Right ventricle myocardium inferior (tissue), 1 donor: Measurements from ENCODE around the gene WDR54. TPM values are rescaled to one million over a fixed set of nuclear protein-coding genes. Genes with fewer than 3 reads are reported as not detected.
"Not testable (repeated sequence)": the region's sequence is repeated elsewhere in the genome, so short reads cannot be mapped to it uniquely, and the experiment has no call there.

Experiments used
- ATAC-seq: fragments of 200-7000 bp; cut with Tn5 transposase; one replicate; pipeline ENCODE4 v1.9.1; 2020; ENCODE audit warnings: mild to moderate bottlenecking, moderate library complexity
- DNase-seq: peaks from one replicate; pipeline ENCODE4 v3.0.0; 2021; ENCODE audit errors: missing footprints
- intact Hi-C: fragments of 100-400 bp; cut with DNase I; formaldehyde crosslinking; loops from one replicate; pipeline ENCODE4 v1.11.0; 2022
- total RNA-seq: library from RNA; stranded (reverse); fragmentation: NEBNext Ultra II Directional; extraction: Animal tissue kit (Norgen Biotek cat#: 25700); gene quantifications from one replicate; pipeline ENCODE4 v1.2.1, GENCODE V29; 2021
- donor health status: DM: no; HTN: yes; CAD: no; lungs with severe emphysema.

Gene WDR54
- total RNA-seq, 1 donor from 2014 or later = 3.0 TPM

DNA sequence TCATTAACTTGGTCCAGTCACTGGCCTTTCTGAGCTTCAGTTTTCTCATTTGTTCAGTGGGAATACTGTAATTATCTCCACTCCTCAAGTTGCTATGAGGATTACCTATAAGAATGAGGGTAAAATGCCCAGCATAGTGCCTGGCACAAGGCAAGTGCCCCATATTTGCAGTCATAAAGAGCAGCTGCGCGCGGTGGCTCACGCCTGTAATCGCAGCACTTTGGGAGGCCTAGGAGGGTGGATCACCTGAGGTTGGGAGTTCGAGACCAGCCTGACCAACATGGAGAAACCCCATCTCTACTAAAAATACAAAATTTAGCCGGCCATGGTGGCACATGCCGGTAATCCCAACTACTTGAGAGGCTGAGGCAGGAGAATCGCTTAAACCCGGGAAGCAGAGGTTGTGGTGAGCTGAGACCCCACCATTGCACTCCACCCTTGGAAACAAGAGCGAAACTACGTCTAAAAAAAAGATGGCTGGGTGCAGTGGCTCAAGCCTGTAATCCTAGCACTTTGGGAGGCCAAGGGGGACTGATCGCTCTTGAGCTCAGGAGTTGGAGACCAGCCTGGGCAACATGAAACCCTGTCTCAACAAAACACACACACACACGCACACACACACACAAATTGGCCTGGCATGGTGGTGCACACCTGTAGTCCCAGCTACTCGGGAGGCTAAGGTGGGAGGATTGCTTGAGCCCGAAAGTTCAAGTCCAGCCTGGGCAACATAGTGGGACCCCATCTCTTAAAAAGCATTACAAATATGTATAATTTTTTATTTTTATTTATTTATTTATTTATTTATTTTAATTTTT, 21.2 kb downstream of the WDR54 start:
- intact Hi-C loops, DNase-seq, ATAC-seq: not testable (repeated sequence)

DNA sequence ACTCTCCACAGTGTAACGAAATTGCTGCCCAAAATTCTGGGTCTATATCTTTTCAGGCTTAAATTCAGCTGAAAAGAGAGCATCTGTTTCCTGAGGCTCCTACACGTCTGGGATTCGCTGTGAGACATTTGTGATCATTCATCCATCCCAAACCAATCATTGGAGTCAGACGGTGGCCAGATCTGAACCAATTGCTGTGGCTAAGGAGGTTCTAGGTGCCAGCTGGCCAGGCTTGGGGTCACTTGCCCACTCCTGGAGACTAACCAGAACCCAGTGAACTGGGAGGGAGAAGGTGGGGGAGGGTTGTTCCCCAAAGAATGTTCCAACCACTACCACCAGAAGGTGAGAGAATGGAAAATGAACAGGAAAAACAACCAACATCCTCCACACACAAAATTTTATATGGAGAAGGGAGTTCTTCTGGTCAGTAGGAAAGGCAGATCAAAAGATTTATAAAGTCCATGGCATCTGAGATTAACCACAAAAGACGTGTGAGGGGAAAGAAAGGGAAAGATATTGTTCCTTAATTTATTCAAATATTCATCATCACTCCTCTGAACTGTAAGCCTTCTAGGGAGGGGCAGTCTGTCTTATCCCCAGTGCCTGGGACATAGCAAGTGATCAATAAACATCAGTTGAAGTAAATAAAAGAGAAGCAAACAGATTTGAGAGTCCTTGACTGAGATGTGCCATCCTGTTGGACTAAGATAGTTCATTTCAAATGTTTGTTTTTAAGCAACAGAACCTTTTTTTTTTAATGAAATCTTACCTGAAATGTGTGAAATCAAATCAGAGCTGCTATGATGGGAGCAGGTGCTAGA, 23.2 kb downstream of the WDR54 start:
- no peak for DNase-seq
- intact Hi-C loops = no loop called here
- ATAC-seq = no peak

- intact Hi-C loops = no loop called here
- DNase-seq (no peak), ATAC-seq (no peak)
Observed at GRCh38 chr2:74447230-74447999, 25.9 kb downstream of the WDR54 start.

GRCh38 chr2:74448771-74449170, 27.2 kb downstream of the WDR54 start:
- intact Hi-C loops = no loop called here
- no peak for DNase-seq
- no peak for ATAC-seq

- DNase-seq (no peak), ATAC-seq (no peak)
- intact Hi-C loops = no loop called here
Observed at GRCh38 chr2:74450570-74451190, 29.1 kb downstream of the WDR54 start.

DNA sequence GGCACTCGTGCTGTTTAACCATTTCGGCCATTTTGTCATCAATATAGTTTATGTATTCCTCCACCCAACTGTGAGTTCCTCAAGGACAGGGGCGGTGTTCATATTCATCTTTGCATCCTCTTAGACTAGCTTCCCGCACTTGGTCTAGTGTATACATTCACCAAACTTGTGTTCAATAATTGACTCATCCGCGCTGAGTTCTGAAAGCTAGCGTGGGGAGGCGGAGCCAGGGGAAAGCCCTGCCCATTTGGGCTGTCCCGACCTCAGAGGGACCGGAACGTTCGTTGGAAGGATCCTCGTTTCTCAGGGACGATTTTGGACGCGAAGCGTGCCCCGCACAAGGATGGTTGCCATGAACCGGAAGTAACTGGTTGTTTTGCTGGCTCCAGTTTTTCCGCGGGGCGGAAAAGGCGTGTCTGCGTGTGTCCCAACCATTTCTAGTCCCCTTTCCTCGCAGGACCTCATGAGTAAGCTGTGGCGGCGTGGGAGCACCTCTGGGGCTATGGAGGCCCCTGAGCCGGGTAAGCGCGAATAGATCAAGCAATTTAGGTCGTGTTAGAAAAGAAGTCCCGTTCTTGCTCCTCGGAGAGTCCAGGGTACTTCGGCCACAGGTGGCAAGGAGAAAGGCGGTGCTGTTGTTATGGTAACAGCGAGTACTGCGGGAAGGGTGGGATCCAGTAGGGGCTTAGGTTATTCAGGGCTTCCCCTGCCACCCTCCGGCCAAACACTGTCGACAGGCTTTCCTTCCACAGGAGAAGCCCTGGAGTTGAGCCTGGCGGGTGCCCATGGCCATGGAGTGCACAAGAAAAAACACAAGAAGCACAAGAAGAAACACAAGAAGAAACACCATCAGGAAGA, 33.4 kb downstream of the WDR54 start, which contains the start of gene INO80B:
INO80B (plus strand) TSS at position 434 of the 858 bp plus-strand sequence; CDS start at position 464, 30 bp downstream.
- ATAC-seq = peak; percentile 68
- intact Hi-C loops = loop anchor here (2.0 kb wide), 1 partner anchor 28 kb away; the partner anchor contains the start of genes CCDC142 and TTC31
- peak; percentile 95 for DNase-seq

DNA sequence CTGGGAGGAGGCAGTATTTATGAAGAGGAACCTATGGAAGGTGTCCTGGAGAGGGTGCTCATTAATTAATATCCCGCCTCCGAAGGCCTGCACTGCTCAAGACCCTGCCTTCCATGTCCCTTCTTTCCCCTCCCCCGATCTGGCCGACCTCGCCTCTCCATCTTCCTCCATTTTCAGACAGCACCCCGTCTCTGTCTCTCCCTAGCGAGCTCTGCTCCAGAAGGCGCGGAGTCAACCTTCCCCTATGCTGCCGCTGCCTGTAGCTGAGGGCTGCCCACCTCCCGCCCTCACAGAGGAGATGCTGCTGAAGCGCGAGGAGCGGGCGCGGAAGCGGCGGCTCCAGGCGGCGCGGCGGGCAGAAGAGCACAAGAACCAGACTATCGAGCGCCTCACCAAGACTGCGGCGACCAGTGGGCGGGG, 35.6 kb downstream of the WDR54 start:
- no peak for ATAC-seq
- intact Hi-C loops = no loop called here
- no peak for DNase-seq

- peak; percentile 15 for ATAC-seq
- DNase-seq = peak; percentile 82
- intact Hi-C loops = no loop called here
Observed at GRCh38 chr2:74457549-74458131, 36.1 kb downstream of the WDR54 start.

DNA sequence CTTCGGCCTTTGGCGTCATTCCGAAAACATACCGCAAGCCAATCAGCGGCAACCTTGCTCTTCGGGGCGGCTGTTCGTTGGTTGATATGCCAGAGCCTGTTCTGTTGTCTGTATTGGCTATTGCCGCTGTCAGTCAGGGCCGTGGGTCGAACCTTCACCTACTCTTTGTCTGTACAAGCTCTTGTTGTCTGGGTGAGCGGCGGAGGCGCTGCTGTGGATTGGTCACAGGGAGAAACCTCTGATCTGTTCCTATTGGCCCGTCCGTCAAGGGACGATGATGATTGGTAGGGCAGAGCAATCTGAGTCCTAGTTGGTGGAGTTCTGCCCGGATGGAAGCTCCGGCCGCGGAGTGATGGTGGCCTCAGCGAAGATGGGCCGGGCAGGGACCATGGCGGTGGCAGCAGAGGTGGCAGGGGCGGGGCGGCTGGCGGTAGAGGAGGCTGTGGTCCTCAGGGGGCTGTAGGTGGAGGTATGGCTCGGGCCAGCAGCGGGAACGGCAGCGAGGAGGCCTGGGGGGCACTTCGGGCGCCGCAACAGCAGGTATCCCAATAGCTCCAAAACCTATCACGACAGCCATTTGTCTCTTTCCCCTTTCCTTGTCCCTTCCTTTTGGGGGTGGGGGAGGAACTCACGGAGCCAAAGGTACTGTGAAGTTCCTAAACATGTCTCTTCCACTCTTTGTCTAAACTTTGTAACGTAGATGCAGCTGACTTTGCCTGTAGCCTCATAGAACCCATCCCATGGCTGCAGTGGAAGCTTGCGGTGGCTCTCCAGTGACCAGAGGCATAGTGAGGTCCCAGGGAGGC, 36.8 kb downstream of the WDR54 start, which contains the start of gene WBP1:
WBP1 (plus strand) TSS at position 307 of the 806 bp plus-strand sequence; CDS start at position 472, 165 bp downstream.
- DNase-seq = peak; percentile 100
- peak; percentile 95 for ATAC-seq
- intact Hi-C loops = no loop called here

DNA sequence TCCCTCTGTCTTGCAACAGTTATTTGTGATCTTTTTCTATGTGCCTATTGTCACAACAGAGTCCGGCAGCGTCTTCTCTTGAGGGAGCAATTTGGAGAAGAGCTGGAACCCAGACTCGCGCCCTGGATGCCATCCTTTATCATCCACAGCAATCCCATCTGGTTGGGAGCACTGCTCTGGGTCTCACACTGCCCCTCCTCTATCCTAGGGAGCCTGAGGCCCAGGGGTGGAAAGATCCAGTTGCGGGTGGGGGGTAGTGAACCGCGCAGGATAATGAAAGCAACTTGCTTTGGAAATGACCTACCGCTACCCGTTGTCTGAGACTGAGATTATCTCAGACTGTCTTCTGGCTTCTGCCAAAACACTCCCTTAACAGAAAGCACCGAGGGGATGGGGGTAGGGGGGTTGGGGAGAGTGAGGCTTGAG, 37.4 kb downstream of the WDR54 start:
- no peak for ATAC-seq
- DNase-seq = no peak
- intact Hi-C loops = no loop called here

DNA sequence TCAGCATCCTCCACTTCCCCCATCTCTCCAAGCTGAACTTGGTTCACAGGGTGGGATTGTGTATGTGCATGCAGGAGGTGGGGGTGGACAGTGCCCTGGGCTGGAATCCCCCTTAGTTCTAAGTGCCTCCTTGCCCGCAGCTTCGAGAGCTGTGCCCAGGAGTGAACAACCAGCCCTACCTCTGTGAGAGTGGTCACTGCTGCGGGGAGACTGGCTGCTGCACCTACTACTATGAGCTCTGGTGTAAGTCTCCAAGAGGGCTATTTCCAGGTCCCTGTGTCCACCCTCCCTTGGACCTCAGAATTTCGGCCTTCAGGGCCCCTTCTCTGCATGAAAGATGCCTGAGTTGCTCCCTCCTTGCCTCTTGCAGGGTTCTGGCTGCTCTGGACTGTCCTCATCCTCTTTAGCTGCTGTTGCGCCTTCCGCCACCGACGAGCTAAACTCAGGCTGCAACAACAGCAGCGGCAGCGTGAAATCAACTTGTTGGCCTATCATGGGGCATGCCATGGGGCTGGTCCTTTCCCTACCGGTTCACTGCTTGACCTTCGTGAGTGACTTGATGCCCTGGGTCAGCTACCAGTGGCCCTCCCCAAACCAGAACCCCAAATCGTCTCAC, 38.1 kb downstream of the WDR54 start:
- DNase-seq = not testable (repeated sequence)

DNA sequence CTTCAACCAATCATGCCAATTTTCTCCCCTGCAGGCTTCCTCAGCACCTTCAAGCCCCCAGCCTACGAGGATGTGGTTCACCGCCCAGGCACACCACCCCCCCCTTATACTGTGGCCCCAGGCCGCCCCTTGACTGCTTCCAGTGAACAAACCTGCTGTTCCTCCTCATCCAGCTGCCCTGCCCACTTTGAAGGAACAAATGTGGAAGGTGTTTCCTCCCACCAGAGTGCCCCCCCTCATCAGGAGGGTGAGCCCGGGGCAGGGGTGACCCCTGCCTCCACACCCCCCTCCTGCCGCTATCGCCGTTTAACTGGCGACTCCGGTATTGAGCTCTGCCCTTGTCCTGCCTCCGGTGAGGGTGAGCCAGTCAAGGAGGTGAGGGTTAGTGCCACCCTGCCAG, 38.7 kb downstream of the WDR54 start:
- DNase-seq, intact Hi-C loops, ATAC-seq: not testable (repeated sequence)

More for the DNA sequence above, 38.1 kb downstream of the WDR54 start:
- ATAC-seq, intact Hi-C loops: not testable (repeated sequence)

- DNase-seq (no peak), ATAC-seq (no peak)
- intact Hi-C loops = no loop called here
Observed at GRCh38 chr2:74461187-74462053, 39.9 kb downstream of the WDR54 start.

DNA sequence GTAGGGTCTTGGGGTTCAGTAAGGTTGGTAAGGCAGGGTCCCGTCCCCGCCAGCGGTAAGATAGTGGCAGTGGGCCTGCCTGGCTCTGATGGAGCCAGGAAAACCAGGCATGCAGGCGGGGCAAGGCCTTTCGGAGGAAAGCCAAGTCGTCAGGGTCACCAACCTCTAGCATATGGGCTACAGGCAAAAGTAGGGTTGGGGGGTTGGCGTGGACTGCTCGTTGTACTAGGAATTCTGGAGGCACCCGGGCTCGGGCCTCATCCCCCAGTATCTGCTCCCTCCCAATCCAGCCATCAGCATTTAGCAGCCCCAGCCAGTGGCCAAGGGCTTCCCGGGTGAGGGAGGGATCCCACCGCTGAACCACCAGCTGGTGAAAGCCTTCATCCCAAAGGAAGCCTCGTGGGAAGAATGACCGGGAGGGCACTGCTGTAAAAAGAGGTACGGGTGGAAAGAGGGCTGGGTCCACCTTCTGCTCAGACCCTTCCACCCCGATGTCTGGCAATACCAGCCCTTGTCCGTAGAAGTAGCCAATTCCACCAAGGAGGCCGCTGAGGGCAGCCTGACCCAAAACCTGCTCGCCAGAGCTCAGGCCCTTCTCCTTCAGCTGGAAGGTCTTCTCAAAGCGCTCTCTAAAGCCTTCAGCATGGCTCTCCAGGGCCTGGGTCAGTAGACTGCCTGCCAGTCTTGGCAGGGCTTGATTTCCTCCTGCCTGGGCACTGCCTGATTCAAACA, 40.7 kb downstream of the WDR54 start:
- ATAC-seq (no peak), DNase-seq (no peak)
- intact Hi-C loops = no loop called here
